Stimulated activated CD8-positive, alpha-beta memory T cell treated with anti-CD3 and anti-CD28 coated beads, Interleukin-15, amount 100 ng/mL, for 48 hours (primary cell): Measurements from ENCODE around the gene KIF12.
"Not testable (repeated sequence)": the region's sequence is repeated elsewhere in the genome, so short reads cannot be mapped to it uniquely, and the experiment has no call there.

Experiments used
- DNase-seq, 2 donors: peaks; one replicate each; pipeline ENCODE4 v3.0.0-alpha.2; 2020; ENCODE audit warnings: low read depth in 2 of 2

Gene KIF12

DNA sequence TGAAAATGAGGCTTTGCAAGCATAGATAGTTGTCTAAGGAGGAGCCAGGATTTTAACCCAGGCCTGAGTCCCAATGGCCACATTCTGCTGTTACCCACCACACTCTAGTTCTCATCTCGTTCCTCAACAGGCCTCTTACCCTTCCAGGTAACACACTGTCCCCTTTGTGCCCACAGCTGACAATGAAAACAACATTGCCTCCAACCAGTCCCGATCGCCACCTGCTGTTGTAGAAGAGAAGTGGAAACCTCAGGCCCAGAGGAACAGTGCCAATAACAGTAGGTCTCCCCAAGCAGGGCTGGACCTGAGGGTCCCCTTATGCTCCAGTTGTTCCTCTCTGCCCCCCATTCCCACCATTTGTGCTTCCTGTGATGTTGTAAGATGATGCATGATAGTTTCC is 51.4 kb downstream of the KIF12 start:
- DNase-seq = no peak

- no peak for DNase-seq
Measured at GRCh38 chr9:114046875-114047274, 52.2 kb downstream of the KIF12 start.

DNA sequence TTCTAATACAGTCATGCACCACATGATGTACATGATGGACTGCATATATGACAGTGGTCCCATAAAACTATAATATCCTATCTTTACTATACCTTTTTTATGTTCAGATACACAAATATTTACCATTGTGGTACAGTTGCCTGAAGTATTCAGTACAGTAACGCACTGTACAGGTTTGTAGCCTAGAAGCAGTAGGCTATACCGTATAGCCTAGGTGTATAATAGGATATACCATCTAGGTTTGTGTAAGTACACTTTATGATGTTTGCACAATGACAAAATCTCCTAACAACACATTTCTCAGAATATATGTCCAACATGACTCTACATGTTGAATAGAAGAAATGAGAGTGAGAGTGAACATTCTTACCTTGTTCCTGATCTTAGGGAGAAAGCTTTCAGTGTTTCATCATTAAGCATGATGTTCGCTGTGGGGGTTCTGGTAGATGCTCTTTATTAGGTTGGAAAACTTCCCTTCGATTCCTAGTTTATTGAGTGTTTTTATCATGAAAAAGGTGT is 52.8 kb downstream of the KIF12 start:
- DNase-seq = no peak

DNA sequence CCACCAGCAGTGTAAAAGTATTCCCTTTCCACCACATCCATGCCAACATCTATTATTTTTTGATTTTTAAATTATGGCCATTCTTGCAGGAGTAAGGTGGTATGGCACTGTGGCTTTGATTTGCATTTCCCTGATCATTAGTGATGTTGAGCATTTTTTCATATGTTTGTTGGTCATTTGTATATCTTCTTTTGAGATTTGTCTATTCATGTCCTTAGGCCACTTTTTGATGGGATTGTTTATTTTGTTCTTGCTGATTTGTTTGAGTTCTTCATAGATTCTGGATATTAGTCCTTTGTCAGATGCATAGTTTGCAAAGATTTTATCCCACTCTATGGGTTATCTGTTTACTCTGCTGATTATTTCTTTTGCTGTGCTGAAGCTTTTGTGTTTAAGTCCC is 55.4 kb downstream of the KIF12 start:
- not testable (repeated sequence) for DNase-seq
